Measurements from ENCODE around the gene LRP10. TPM values are rescaled to one million over a fixed set of nuclear protein-coding genes. Genes with fewer than 3 reads are reported as not detected.
"Not testable (repeated sequence)": the region's sequence is repeated elsewhere in the genome, so short reads cannot be mapped to it uniquely, and the experiment has no call there.

Gene LRP10
- total RNA-seq, 1 donor from 2014 or later, result 59.2 TPM

- ATAC-seq (no peak), DNase-seq (ENCODE audit: missing footprints) (no peak)
- intact Hi-C loops (cut with DNase I), result no loop called here
Measured at GRCh38 chr14:22897357-22897756, 25.8 kb downstream of the LRP10 start.

- intact Hi-C loops (cut with DNase I), result no loop called here
- DNase-seq (ENCODE audit: missing footprints), result no peak
- no peak for ATAC-seq
Measured at GRCh38 chr14:22898302-22899090, 27.0 kb downstream of the LRP10 start.

GRCh38 chr14:22900081-22900799 is 28.7 kb downstream of the LRP10 start:
- DNase-seq (ENCODE audit: missing footprints) (no peak), ATAC-seq (peak; percentile 59)
- intact Hi-C loops (cut with DNase I), result loop anchor here (2.0 kb wide), 1 partner anchor 27 kb away; no protein-coding TSS in a partner anchor

GRCh38 chr14:22901799-22902198 is 30.3 kb downstream of the LRP10 start:
- DNase-seq (ENCODE audit: missing footprints) (no peak), ATAC-seq (no peak)
- intact Hi-C loops (cut with DNase I), result loop anchor here (2.0 kb wide), 1 partner anchor 29 kb away; no protein-coding TSS in a partner anchor

- intact Hi-C loops (cut with DNase I), result no loop called here
- DNase-seq (ENCODE audit: missing footprints), result no peak
- ATAC-seq, result no peak
Measured at GRCh38 chr14:22903742-22904087, 32.2 kb downstream of the LRP10 start.

- DNase-seq (ENCODE audit: missing footprints), result no peak
- intact Hi-C loops (cut with DNase I), result no loop called here
- ATAC-seq, result no peak
Measured at GRCh38 chr14:22905627-22906026, 34.1 kb downstream of the LRP10 start.

- DNase-seq (ENCODE audit: missing footprints) (no peak), ATAC-seq (no peak)
- intact Hi-C loops (cut with DNase I), result no loop called here
Measured at GRCh38 chr14:22906073-22906472, 34.5 kb downstream of the LRP10 start.

- intact Hi-C loops (cut with DNase I), result no loop called here
Measured at GRCh38 chr14:22907429-22907828, 35.9 kb downstream of the LRP10 start.

GRCh38 chr14:22908601-22909000 is 37.1 kb downstream of the LRP10 start:
- ATAC-seq, result no peak
- intact Hi-C loops (cut with DNase I), result no loop called here

More at GRCh38 chr14:22907429-22907828, 35.9 kb downstream of the LRP10 start:
- DNase-seq (ENCODE audit: missing footprints) (no peak), ATAC-seq (no peak)

GRCh38 chr14:22910916-22911315 is 39.4 kb downstream of the LRP10 start:
- intact Hi-C loops (cut with DNase I), result no loop called here
- no peak for DNase-seq (ENCODE audit: missing footprints)
- ATAC-seq, result no peak

More at GRCh38 chr14:22908601-22909000, 37.1 kb downstream of the LRP10 start:
- DNase-seq (ENCODE audit: missing footprints), result no peak

- intact Hi-C loops (cut with DNase I), result loop anchor here (5.0 kb wide), 2 partner anchors 43 to 88 kb away; partner anchors contain the start of genes LRP10 and MRPL52
- DNase-seq (ENCODE audit: missing footprints); ATAC-seq: not testable (repeated sequence)
Measured at GRCh38 chr14:22914836-22915235, 43.3 kb downstream of the LRP10 start.

- ATAC-seq, result no peak
- peak; percentile 69 for DNase-seq (ENCODE audit: missing footprints)
- intact Hi-C loops (cut with DNase I), result loop anchor here (5.0 kb wide), 2 partner anchors 44 to 89 kb away; partner anchors contain the start of genes LRP10 and MRPL52
Measured at GRCh38 chr14:22915886-22916521, 44.5 kb downstream of the LRP10 start.

GRCh38 chr14:22918804-22919600 is 47.5 kb downstream of the LRP10 start, which contains the start of gene RBM23:
Gene RBM23 (minus strand): TSS chr14:22919149.
- intact Hi-C loops (cut with DNase I), result loop anchor here (5.0 kb wide), 2 partner anchors 47 to 92 kb away; partner anchors contain the start of genes LRP10 and MRPL52
- ATAC-seq, result peak; percentile 95
- peak; percentile 100 for DNase-seq (ENCODE audit: missing footprints)

- no peak for DNase-seq (ENCODE audit: missing footprints)
- intact Hi-C loops (cut with DNase I), result loop anchor here (5.0 kb wide), 2 partner anchors 47 to 92 kb away; partner anchors contain the start of genes LRP10 and MRPL52
- ATAC-seq, result peak; percentile 3
Measured at GRCh38 chr14:22919601-22919921, 48.0 kb downstream of the LRP10 start.

- intact Hi-C loops (cut with DNase I), result no loop called here
- ATAC-seq, result peak; percentile 40
- DNase-seq (ENCODE audit: missing footprints), result no peak
Measured at GRCh38 chr14:22920697-22921096, 49.2 kb downstream of the LRP10 start.

GRCh38 chr14:22922294-22922693 is 50.8 kb downstream of the LRP10 start:
- no peak for DNase-seq (ENCODE audit: missing footprints)
- intact Hi-C loops (cut with DNase I), result no loop called here
- ATAC-seq, result no peak

GRCh38 chr14:22923746-22924145 is 52.2 kb downstream of the LRP10 start:
- DNase-seq (ENCODE audit: missing footprints) (no peak), ATAC-seq (no peak)
- intact Hi-C loops (cut with DNase I), result no loop called here

GRCh38 chr14:22925513-22925912 is 54.0 kb downstream of the LRP10 start:
- no peak for DNase-seq (ENCODE audit: missing footprints)
- no peak for ATAC-seq
- intact Hi-C loops (cut with DNase I), result loop anchor here (5.0 kb wide), 2 partner anchors 132 to 1192 kb away; partner anchors contain the start of gene CDH24
